Osteocyte (in vitro differentiated cells): ENCODE measurements around the gene ELAC1. TPM values are rescaled to one million over a fixed set of nuclear protein-coding genes. Genes with fewer than 3 reads are reported as not detected.

ENCODE experiments used
- DNase-seq: peaks from one replicate; pipeline ENCODE4 v3.0.0; 2021; ENCODE audit warnings: mixed read lengths; ENCODE audit not compliant: unreplicated experiment; ENCODE audit errors: extremely low spot score
- H3K27ac Mint-ChIP-seq: one replicate; pipeline ENCODE4 v1.8.0; 2021; ENCODE audit warnings: mild to moderate bottlenecking, mixed read lengths; ENCODE audit not compliant: unreplicated experiment
- H3K27me3 Mint-ChIP-seq: one replicate; pipeline ENCODE4 v1.8.0; 2021; ENCODE audit warnings: mixed read lengths; ENCODE audit not compliant: unreplicated experiment
- H3K36me3 Mint-ChIP-seq: one replicate; pipeline ENCODE4 v1.8.0; 2021; ENCODE audit warnings: mixed read lengths; ENCODE audit not compliant: unreplicated experiment
- H3K4me1 Mint-ChIP-seq: one replicate; pipeline ENCODE4 v1.8.0; 2021; ENCODE audit warnings: mixed read lengths; ENCODE audit not compliant: unreplicated experiment
- H3K4me3 Mint-ChIP-seq: one replicate; pipeline ENCODE4 v1.8.0; 2021; ENCODE audit warnings: mild to moderate bottlenecking, moderate library complexity, mixed read lengths; ENCODE audit not compliant: unreplicated experiment
- H3K9me3 Mint-ChIP-seq: one replicate; pipeline ENCODE4 v1.8.0; 2021; ENCODE audit warnings: mixed read lengths; ENCODE audit not compliant: unreplicated experiment
- total RNA-seq: library from RNA; stranded (reverse); gene quantifications from 2 replicates; pipeline ENCODE4 v1.2.1, GENCODE V29; 2021
- TF ChIP-seq, protein P1 (sequence below): fragments of 200-600 bp; sonication (generic); IDR thresholded peaks from 2 replicates; pipeline ENCODE4 v1.5.0; 2021; ENCODE audit warnings: antibody characterized with exemption, mild to moderate bottlenecking, moderate library complexity

The ELAC1 gene
- total RNA-seq, 1 donor from 2014 or later = 10.7 TPM

DNA sequence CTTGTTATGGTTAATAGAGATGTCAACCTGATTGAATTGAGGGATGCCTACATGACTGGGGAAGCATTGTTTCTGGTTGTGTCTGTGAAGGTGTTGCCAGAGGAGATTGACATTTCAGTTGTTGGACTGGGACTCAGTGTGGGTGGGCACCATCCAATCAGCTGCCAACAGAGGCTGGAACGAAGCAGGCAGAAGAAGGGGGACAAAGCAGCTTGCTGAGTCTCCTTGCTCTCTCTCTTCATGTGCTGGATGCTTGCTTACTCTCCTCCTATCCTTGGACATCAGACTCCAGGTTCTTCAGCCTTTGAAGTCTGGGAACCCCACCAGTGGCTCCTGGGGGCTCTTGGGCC, 39.9 kb downstream of the ELAC1 start:
- no peak for DNase-seq
- Mint-ChIP-seq H3K4me3 (no peak overlapping the region), H3K4me1 (peaks cover 1% of the 10 kb centered on the region), H3K27me3 (no peaks in the 10 kb centered on the region), H3K27ac (no peak overlapping the region), H3K9me3 (no peaks in the 10 kb centered on the region), H3K36me3 (no peaks in the 10 kb centered on the region)
- TF ChIP-seq, protein P1, sequence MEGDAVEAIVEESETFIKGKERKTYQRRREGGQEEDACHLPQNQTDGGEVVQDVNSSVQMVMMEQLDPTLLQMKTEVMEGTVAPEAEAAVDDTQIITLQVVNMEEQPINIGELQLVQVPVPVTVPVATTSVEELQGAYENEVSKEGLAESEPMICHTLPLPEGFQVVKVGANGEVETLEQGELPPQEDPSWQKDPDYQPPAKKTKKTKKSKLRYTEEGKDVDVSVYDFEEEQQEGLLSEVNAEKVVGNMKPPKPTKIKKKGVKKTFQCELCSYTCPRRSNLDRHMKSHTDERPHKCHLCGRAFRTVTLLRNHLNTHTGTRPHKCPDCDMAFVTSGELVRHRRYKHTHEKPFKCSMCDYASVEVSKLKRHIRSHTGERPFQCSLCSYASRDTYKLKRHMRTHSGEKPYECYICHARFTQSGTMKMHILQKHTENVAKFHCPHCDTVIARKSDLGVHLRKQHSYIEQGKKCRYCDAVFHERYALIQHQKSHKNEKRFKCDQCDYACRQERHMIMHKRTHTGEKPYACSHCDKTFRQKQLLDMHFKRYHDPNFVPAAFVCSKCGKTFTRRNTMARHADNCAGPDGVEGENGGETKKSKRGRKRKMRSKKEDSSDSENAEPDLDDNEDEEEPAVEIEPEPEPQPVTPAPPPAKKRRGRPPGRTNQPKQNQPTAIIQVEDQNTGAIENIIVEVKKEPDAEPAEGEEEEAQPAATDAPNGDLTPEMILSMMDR = no peak

DNA sequence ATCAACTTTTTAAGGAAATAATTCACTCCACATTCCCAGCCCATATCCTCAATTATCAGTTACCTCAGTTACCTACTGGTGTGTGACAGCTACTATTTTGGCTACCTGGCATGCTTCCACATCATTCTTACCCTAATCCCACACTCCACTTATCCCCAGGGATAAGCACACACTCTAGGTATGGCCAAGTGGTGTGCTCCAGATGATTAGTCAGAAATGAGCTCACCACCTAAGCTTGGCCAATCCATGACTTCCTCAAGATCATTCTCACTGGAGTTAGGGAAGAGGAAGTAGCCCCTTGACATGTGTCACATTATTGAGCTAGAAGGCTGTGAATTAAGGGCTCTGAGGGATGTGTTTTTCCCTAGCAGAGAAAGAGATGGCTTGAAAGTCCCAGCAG, 41.2 kb downstream of the ELAC1 start:
- TF ChIP-seq, protein P1 = no peak
- no peaks in the 10 kb centered on the region for H3K9me3 Mint-ChIP-seq
- no peaks in the 10 kb centered on the region for H3K27me3 Mint-ChIP-seq
- no peaks in the 10 kb centered on the region for H3K36me3 Mint-ChIP-seq
- H3K27ac Mint-ChIP-seq = no peak overlapping the region
- H3K4me3 Mint-ChIP-seq = no peak overlapping the region
- DNase-seq = no peak
- peaks cover 1% of the 10 kb centered on the region for H3K4me1 Mint-ChIP-seq

DNA sequence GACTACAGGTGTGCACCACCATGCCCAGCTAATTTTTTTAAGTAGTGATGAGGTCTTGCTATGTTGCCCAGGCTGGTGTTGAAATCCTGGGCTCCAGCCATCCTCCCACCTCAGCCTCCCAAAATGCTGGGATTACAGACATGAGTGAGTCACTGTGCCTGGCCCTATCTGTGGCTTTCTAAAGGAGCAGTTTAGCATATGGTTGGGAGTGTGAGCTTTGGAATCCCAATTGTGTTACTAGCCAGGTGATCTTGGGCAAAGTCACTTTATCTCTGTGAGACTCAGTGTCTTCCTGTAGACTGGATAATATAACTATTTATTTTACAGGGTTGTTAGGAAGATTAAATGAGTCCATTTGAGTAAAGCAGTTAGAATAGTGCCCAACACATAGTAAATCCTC, 42.4 kb downstream of the ELAC1 start:
- H3K4me1 Mint-ChIP-seq = peaks cover 1% of the 10 kb centered on the region
- DNase-seq = no peak
- TF ChIP-seq, protein P1 = no peak
- no peaks in the 10 kb centered on the region for H3K9me3 Mint-ChIP-seq
- H3K27ac Mint-ChIP-seq = no peak overlapping the region
- no peaks in the 10 kb centered on the region for H3K36me3 Mint-ChIP-seq
- no peak overlapping the region for H3K4me3 Mint-ChIP-seq
- no peaks in the 10 kb centered on the region for H3K27me3 Mint-ChIP-seq

- peaks cover 1% of the 10 kb centered on the region for H3K4me1 Mint-ChIP-seq
- DNase-seq = no peak
- H3K27ac Mint-ChIP-seq = no peak overlapping the region
- no peaks in the 10 kb centered on the region for H3K36me3 Mint-ChIP-seq
- H3K27me3 Mint-ChIP-seq = no peaks in the 10 kb centered on the region
- H3K4me3 Mint-ChIP-seq = no peak overlapping the region
- H3K9me3 Mint-ChIP-seq = no peaks in the 10 kb centered on the region
- TF ChIP-seq, protein P1 = no peak
These were observed 43.9 kb downstream of the ELAC1 start for GRCh38 chr18:51011709-51012108.

DNA sequence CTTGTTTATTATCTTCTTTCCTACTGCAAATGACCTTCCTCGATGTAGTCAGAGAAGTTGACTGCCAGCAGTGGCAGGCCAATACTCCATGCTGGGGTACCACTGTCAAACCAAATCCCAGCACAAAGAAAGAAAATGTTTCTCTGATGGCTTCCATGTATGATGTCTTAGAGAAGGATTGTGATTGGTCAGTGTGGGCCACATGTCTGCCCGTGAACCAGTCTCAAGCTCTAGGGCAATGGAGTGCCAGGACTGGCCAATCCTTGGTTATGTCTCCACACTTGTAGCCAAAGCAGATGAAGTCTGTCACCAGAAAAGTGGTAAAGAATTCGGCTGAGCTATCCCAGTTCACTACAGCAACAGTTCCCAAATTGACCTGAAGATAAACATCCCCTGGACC, 44.6 kb downstream of the ELAC1 start:
- Mint-ChIP-seq H3K9me3 (no peaks in the 10 kb centered on the region), H3K27me3 (no peaks in the 10 kb centered on the region)
- TF ChIP-seq, protein P1 = no peak

More for the DNA sequence above, 44.6 kb downstream of the ELAC1 start:
- peaks cover 3% of the 10 kb centered on the region for H3K4me1 Mint-ChIP-seq
- H3K4me3 Mint-ChIP-seq = no peak overlapping the region
- no peak overlapping the region for H3K27ac Mint-ChIP-seq
- no peaks in the 10 kb centered on the region for H3K36me3 Mint-ChIP-seq
- DNase-seq = no peak
